ENCODE measurements around the gene FBXO41.

Gene FBXO41

GRCh38 chr2:73272270-73272669 is 12.0 kb downstream of the FBXO41 start:
- no peak for DNase-seq (ENCODE audit: low read depth)
- TF ChIP-seq CTCF (conservative IDR thresholded peaks at IDR 0.05; ENCODE audit: low read depth, low read length) = no peak
- no peak overlapping the region for H3K4me3 ChIP-seq (ENCODE audit: low read length)

GRCh38 chr2:73269686-73270465 is 14.4 kb downstream of the FBXO41 start:
- TF ChIP-seq CTCF (conservative IDR thresholded peaks at IDR 0.05; ENCODE audit: low read depth, low read length) = no peak
- DNase-seq (ENCODE audit: low read depth) = no peak
- no peak overlapping the region for H3K4me3 ChIP-seq (ENCODE audit: low read length)

GRCh38 chr2:73268830-73269685 is 15.2 kb downstream of the FBXO41 start:
- DNase-seq (ENCODE audit: low read depth) = no peak
- peak; percentile 7 for TF ChIP-seq CTCF (conservative IDR thresholded peaks at IDR 0.05; ENCODE audit: low read depth, low read length)
- peak overlapping the region; percentile 19 for H3K4me3 ChIP-seq (ENCODE audit: low read length)

- H3K4me3 ChIP-seq (ENCODE audit: low read length) = peak overlapping the region; percentile 19
- no peak for DNase-seq (ENCODE audit: low read depth)
- TF ChIP-seq CTCF (conservative IDR thresholded peaks at IDR 0.05; ENCODE audit: low read depth, low read length) = no peak
Observed at GRCh38 chr2:73268366-73268829, 15.9 kb downstream of the FBXO41 start.

- no peak for TF ChIP-seq CTCF (conservative IDR thresholded peaks at IDR 0.05; ENCODE audit: low read depth, low read length)
- no peak for DNase-seq (ENCODE audit: low read depth)
- no peak overlapping the region for H3K4me3 ChIP-seq (ENCODE audit: low read length)
Observed at GRCh38 chr2:73267008-73267407, 17.3 kb downstream of the FBXO41 start.

GRCh38 chr2:73266061-73266901 is 18.0 kb downstream of the FBXO41 start:
- no peak overlapping the region for H3K4me3 ChIP-seq (ENCODE audit: low read length)
- DNase-seq (ENCODE audit: low read depth) = no peak
- no peak for TF ChIP-seq CTCF (conservative IDR thresholded peaks at IDR 0.05; ENCODE audit: low read depth, low read length)
